ENCODE measurements around the gene CFAP74.

The CFAP74 gene

GRCh38 chr1:1927751-1928150 lies 75.8 kb downstream of the CFAP74 start:
- Histone ChIP-seq H3K9me3 (ENCODE audit: control insufficient read depth, insufficient read depth, low read length) (no peaks in the 10 kb centered on the region), H3K9ac (ENCODE audit: low read depth, low read length) (no peak overlapping the region), H3K4me1 (ENCODE audit: insufficient read depth, low read length) (no peaks in the 10 kb centered on the region; the same call in 1 of the 2 replicates), H3K36me3 (ENCODE audit: insufficient read depth, low read length) (no peaks in the 10 kb centered on the region)

DNA sequence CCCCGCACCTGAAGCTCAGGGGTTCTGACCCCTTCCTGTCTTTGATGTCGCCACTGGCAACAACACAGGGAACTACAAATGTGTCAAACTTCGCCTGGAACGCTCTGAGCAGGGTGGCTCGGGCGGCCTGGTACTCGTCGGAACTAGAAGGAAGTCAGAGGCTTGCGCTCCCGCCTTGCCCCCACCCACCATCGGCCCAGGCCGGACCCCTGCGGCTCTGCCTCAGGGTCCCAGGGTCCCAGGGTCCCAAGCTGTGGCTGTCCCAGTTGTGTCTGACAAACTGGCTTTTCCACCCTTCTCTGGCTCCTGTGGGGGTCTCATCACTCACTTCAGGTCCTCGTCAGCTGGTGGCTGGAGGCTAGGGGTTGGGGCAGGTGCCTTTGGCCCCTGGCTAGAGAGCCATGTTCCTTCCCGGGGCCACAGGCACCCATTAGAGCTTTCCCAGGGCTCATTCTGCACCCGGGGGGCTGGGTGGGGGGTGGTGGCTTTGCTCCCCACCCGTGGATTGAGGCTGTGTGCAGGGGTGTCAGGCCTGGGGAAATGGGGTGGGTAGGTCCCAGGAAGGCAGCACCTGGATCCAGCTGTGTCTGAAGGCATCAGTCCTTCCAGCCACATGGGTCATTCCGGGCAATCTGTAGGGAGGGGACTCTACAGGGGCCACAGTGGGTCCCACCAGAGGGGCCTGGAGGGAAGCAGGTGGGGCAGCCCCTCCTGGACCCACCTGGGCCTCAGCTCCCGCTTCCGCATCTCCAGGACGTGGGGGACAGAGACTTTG lies 76.5 kb downstream of the CFAP74 start:
- Histone ChIP-seq H3K9me3 (ENCODE audit: control insufficient read depth, insufficient read depth, low read length) (no peaks in the 10 kb centered on the region), H3K4me1 (ENCODE audit: insufficient read depth, low read length) (no peaks in the 10 kb centered on the region; the same call in 1 of the 2 replicates), H3K36me3 (ENCODE audit: insufficient read depth, low read length) (no peaks in the 10 kb centered on the region), H3K9ac (ENCODE audit: low read depth, low read length) (no peak overlapping the region)

DNA sequence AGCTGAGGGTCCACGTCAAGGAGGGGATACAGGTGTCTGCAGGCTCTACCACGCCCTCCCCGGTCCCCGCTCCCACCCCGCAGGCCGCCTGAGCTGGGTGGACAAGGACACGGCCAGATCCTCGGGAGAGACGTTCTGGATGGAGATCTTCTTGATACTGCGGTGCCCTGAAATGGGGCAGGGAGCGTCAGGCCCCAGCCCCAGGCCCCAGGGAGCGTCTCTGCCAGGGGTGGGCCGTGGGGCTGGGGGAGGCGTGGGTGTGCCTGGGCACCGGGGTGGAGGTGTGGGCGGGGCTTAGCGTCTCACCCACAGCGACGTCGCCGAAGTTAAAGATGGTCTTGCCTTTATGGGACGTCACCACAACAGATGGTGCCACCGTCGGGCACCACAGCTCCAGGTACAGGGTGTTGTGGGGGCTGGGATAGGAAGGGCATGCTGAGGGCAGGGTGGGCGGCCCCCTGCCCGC lies 77.2 kb downstream of the CFAP74 start:
- no peaks in the 10 kb centered on the region; the same call in 1 of the 2 replicates for H3K4me1 ChIP-seq (ENCODE audit: insufficient read depth, low read length)
- H3K9ac ChIP-seq (ENCODE audit: low read depth, low read length): no peak overlapping the region
- no peaks in the 10 kb centered on the region for H3K9me3 ChIP-seq (ENCODE audit: control insufficient read depth, insufficient read depth, low read length)
- no peaks in the 10 kb centered on the region for H3K36me3 ChIP-seq (ENCODE audit: insufficient read depth, low read length)

GRCh38 chr1:1925437-1926345 lies 77.9 kb downstream of the CFAP74 start:
- Histone ChIP-seq H3K36me3 (ENCODE audit: insufficient read depth, low read length) (no peaks in the 10 kb centered on the region), H3K9ac (ENCODE audit: low read depth, low read length) (no peak overlapping the region), H3K9me3 (ENCODE audit: control insufficient read depth, insufficient read depth, low read length) (no peaks in the 10 kb centered on the region), H3K4me1 (ENCODE audit: insufficient read depth, low read length) (no peaks in the 10 kb centered on the region; the same call in 1 of the 2 replicates)

GRCh38 chr1:1924849-1925248 lies 78.7 kb downstream of the CFAP74 start:
- H3K36me3 ChIP-seq (ENCODE audit: insufficient read depth, low read length): no peaks in the 10 kb centered on the region
- H3K9me3 ChIP-seq (ENCODE audit: control insufficient read depth, insufficient read depth, low read length): no peaks in the 10 kb centered on the region
- no peak overlapping the region for H3K9ac ChIP-seq (ENCODE audit: low read depth, low read length)
- peaks cover 5% of the 10 kb centered on the region; the same call in 1 of the 2 replicates for H3K4me1 ChIP-seq (ENCODE audit: insufficient read depth, low read length)

DNA sequence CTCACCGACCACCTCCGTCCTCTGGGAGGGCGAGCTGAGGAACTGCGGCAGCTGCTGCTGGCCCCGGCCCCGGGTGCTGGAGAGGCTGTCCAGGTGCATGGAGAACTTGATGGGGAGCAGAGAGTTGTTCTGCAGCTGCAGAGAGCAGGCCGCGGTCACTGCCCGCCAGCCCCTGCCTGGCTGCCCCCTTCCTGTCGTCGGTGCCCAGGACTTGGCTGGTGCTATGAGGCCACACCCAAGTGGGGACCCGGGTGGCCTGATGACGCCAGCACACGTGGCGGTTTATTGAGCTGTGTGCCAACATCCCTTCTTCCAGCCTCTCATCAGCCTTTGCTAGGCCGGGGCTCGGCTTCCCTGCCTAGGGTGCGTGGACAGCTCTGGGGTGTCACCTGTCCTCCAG lies 79.2 kb downstream of the CFAP74 start:
- no peaks in the 10 kb centered on the region for H3K9me3 ChIP-seq (ENCODE audit: control insufficient read depth, insufficient read depth, low read length)
- peaks cover 6% of the 10 kb centered on the region; the same call in 1 of the 2 replicates for H3K4me1 ChIP-seq (ENCODE audit: insufficient read depth, low read length)
- no peak overlapping the region for H3K9ac ChIP-seq (ENCODE audit: low read depth, low read length)
- H3K36me3 ChIP-seq (ENCODE audit: insufficient read depth, low read length): no peaks in the 10 kb centered on the region

DNA sequence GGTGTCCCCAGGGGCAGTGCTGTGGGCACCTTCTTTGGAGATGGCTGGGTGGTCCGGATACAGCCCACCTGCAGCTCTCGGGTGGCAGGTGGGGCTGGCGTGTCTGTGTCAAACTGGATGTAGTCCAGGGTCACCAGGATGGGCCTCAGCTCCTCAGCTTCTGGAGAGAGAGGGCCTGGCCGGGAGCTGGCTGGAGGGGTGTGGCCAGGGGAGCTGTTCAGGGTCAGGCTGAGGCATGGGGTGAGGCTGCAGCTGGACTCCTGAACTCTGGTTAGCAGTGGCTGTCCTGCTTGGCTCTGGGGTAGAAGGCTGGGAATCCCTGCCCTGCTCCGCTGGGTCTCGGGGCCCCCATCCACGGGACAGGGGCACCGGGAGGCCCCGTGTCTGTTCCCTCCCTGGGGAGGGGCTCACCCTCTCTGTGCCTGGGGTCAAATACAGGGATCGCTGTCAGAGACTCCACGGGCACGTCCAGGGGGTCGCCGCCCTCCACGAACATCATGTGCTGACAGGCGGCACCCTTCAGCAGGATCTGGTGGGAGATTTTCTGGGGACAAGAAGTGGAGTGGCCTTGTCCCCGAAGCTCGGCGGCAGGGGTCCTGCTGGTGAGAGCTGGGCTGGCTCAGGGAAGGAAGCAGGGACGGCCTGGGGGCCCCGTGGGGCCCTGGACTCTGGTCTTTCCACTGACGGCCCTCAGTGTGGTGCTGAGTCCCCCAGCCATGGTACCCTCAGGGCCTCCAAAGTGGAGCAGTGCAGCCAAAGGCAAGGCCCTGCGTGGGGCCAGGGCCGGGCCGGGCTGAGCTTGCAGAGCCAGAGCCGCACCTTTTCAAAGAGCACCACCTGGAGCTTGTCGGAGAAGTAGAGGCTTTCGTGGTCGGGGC lies 80.4 kb downstream of the CFAP74 start:
- no peaks in the 10 kb centered on the region for H3K36me3 ChIP-seq (ENCODE audit: insufficient read depth, low read length)
- peaks cover 6% of the 10 kb centered on the region; the same call in 1 of the 2 replicates for H3K4me1 ChIP-seq (ENCODE audit: insufficient read depth, low read length)
- H3K9ac ChIP-seq (ENCODE audit: low read depth, low read length): no peak overlapping the region
- H3K9me3 ChIP-seq (ENCODE audit: control insufficient read depth, insufficient read depth, low read length): no peaks in the 10 kb centered on the region

GRCh38 chr1:1922702-1922955 lies 81.0 kb downstream of the CFAP74 start:
- H3K36me3 ChIP-seq (ENCODE audit: insufficient read depth, low read length): no peaks in the 10 kb centered on the region
- peaks cover 6% of the 10 kb centered on the region; the same call in 1 of the 2 replicates for H3K4me1 ChIP-seq (ENCODE audit: insufficient read depth, low read length)
- no peak overlapping the region for H3K9ac ChIP-seq (ENCODE audit: low read depth, low read length)
- no peaks in the 10 kb centered on the region for H3K9me3 ChIP-seq (ENCODE audit: control insufficient read depth, insufficient read depth, low read length)

DNA sequence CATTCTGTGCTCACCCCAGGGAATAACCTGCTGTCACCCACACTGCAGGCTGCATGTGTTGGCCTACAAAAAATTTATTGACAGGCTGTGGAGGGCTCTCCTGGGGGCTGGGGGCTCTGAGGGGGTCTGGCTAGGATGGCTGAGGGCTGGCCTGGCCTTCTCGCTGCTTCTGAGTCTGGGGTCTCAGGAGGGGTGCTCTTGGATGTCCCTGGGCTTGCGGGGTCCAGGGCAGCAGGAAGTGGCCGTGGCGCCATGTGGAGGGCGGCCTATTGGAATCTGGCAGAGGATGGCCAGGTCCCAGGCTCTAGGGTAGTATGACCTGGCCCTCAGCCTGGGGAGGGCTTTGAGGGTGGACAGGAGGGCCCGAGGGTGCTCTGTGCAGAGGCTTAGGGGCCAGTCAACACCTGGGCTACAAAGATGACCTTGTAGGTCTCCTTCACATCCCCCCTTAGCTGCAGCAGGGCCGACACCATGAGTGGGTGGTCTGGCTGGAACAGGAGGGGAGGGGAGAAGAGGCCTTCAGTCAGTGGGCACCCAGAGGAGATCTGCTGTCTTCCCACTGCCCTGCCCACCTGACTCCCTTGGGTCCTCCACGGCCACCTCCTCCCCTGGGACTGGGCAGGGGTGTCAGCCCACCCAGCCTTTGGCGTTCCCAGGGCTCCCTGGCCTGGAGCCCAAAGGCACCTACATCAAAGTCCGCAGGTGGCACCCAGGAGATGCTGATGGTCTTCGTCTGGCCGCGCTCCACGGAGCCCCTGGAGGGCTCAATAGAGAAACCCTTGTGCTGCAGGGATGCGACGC lies 81.5 kb downstream of the CFAP74 start:
- Histone ChIP-seq H3K36me3 (ENCODE audit: insufficient read depth, low read length) (no peaks in the 10 kb centered on the region), H3K4me1 (ENCODE audit: insufficient read depth, low read length) (peaks cover 6% of the 10 kb centered on the region; the same call in 1 of the 2 replicates), H3K9ac (ENCODE audit: low read depth, low read length) (no peak overlapping the region), H3K9me3 (ENCODE audit: control insufficient read depth, insufficient read depth, low read length) (no peaks in the 10 kb centered on the region)

DNA sequence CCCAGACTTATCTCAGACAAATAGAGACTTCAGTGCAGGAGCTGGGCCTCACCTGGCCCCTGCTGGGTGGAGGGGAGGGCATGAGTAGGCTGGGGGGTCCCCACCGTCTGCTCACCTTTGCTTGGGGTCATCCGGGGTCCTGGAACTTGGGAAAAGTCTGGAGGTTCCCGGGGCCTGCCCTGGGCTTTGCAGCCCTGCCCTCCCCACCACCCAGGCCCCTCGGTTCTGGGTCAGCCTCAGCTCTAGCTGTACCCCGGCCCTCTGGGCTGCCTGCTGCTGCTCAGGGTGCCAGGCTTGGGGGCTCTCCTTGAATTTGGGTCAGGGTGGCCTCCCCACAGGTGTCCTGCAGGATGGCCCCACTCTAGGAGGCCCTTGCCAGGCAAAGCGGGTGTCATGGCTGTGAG lies 82.1 kb downstream of the CFAP74 start:
- H3K9ac ChIP-seq (ENCODE audit: low read depth, low read length): no peak overlapping the region
- no peaks in the 10 kb centered on the region for H3K36me3 ChIP-seq (ENCODE audit: insufficient read depth, low read length)
- peaks cover 6% of the 10 kb centered on the region; the same call in 1 of the 2 replicates for H3K4me1 ChIP-seq (ENCODE audit: insufficient read depth, low read length)

DNA sequence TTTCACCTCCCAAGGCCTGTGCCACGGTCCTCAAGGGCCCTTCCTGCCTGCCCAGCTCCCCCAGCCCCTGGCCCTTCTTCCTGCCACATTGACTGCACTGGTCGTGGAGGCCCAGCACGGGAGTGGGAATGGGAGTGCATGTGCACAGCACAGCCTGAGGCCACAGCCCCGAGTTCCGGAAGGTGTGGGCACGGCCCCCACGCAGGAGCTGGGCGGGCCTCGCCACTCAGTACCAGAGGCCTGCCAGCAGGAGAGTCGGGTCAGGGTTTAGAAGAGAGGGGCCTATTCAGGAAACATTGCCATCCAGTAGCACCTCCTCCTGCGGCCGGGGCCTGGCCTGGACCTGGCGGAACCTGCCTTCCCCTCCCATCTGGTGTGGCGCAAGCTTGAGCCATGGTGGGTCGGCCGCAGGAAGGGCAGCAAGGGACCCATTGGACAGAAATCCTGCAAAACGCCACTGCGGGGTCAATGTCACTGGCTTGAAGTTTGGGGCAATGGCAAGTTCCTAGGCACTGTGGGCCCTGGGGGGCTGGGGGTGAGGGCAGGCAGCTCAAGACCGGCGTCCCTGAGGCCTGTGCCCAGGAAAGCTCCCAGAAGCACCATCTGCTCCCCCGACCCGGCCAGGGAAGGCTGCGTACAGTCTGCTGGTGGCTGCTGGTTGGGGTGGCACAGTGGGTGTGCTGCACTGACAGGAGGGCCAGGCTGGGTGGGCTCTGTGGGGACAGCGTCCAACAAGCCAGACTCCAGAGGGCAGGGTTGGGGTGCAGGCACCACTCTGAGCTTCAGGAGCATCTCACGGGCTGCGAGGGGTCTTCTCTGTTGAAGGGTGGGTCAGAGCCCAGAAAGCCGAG lies 82.8 kb downstream of the CFAP74 start:
- H3K9ac ChIP-seq (ENCODE audit: low read depth, low read length): no peak overlapping the region
- peaks cover 6% of the 10 kb centered on the region; the same call in 1 of the 2 replicates for H3K4me1 ChIP-seq (ENCODE audit: insufficient read depth, low read length)
- H3K36me3 ChIP-seq (ENCODE audit: insufficient read depth, low read length): no peaks in the 10 kb centered on the region
- H3K9me3 ChIP-seq (ENCODE audit: control insufficient read depth, insufficient read depth, low read length): no peaks in the 10 kb centered on the region

More for the DNA sequence above, 82.1 kb downstream of the CFAP74 start:
- H3K9me3 ChIP-seq (ENCODE audit: control insufficient read depth, insufficient read depth, low read length): no peaks in the 10 kb centered on the region

- Histone ChIP-seq H3K9ac (ENCODE audit: low read depth, low read length) (peak overlapping the region; percentile 43; the same call in 1 of the 2 replicates), H3K36me3 (ENCODE audit: insufficient read depth, low read length) (no peaks in the 10 kb centered on the region), H3K9me3 (ENCODE audit: control insufficient read depth, insufficient read depth, low read length) (no peaks in the 10 kb centered on the region), H3K4me1 (ENCODE audit: insufficient read depth, low read length) (peaks cover 6% of the 10 kb centered on the region; the same call in 1 of the 2 replicates)
Observed at GRCh38 chr1:1920057-1920607, 83.5 kb downstream of the CFAP74 start.

Data from ES-I3 (cell line).